T-helper 2 cell (primary cell): ENCODE results near the gene SNPH.
"Not testable (repeated sequence)": the region's sequence is repeated elsewhere in the genome, so short reads cannot be mapped to it uniquely, and the experiment has no call there.

Experiments
- DNase-seq, 5 experiments: peaks; one replicate each; pipeline versions ENCODE4 v3.0.0 to v3.0.0-alpha.2; 2012 to 2022
- total RNA-seq, 2 donors: gene quantifications; one replicate each; lab custom pipeline; 2026; lab: John Stamatoyannopoulos, UW

Gene SNPH
- 17.1 to 17.4 reads per million in 2 donors for total RNA-seq

- peak; percentile 49 to 87 (median 61) for DNase-seq
Observed at GRCh38 chr20:1266167-1266973, at the start of gene SNPH. Gene SNPH, plus strand, starts transcription at chr20:1266294. Its CDS starts 29,946 bp downstream, at chr20:1296240.

GRCh38 chr20:1216527-1217427 lies 49.3 kb upstream of the SNPH start:
- DNase-seq, result not testable (repeated sequence)

- not testable (repeated sequence) for DNase-seq
Observed at GRCh38 chr20:1222750-1223149, 43.3 kb upstream of the SNPH start.

GRCh38 chr20:1224205-1224890 lies 41.7 kb upstream of the SNPH start:
- no peak for DNase-seq

GRCh38 chr20:1225263-1225782 lies 40.8 kb upstream of the SNPH start:
- no peak for DNase-seq

GRCh38 chr20:1225783-1226654 lies 40.1 kb upstream of the SNPH start, which contains the start of gene RAD21L1:
Gene RAD21L1, plus strand, starts transcription at chr20:1226044. Its CDS starts 2,410 bp downstream, at chr20:1228454.
- peak; percentile 48 to 79 (median 74) for DNase-seq

GRCh38 chr20:1229541-1229940 lies 36.6 kb upstream of the SNPH start:
- DNase-seq, result no peak

GRCh38 chr20:1232286-1233111 lies 33.6 kb upstream of the SNPH start:
- no peak for DNase-seq

- DNase-seq, result no peak
Observed at GRCh38 chr20:1240549-1240948, 25.5 kb upstream of the SNPH start.

GRCh38 chr20:1241456-1241855 lies 24.6 kb upstream of the SNPH start:
- DNase-seq, result no peak

GRCh38 chr20:1242099-1242498 lies 24.0 kb upstream of the SNPH start:
- DNase-seq, result no peak

- DNase-seq, result peak in 1 of 5 experiments; percentile 32
Observed at GRCh38 chr20:1242530-1242929, 23.6 kb upstream of the SNPH start.

GRCh38 chr20:1245578-1245977 lies 20.5 kb upstream of the SNPH start:
- no peak for DNase-seq

GRCh38 chr20:1247689-1248088 lies 18.4 kb upstream of the SNPH start:
- DNase-seq, result no peak

GRCh38 chr20:1250282-1250681 lies 15.8 kb upstream of the SNPH start:
- not testable (repeated sequence) for DNase-seq

- DNase-seq, result no peak
Observed at GRCh38 chr20:1252416-1252815, 13.7 kb upstream of the SNPH start.

- DNase-seq, result no peak
Observed at GRCh38 chr20:1254254-1254653, 11.8 kb upstream of the SNPH start.

- no peak for DNase-seq
Observed at GRCh38 chr20:1255675-1256074, 10.4 kb upstream of the SNPH start.

GRCh38 chr20:1263853-1264252 lies 2.2 kb upstream of the SNPH start:
- DNase-seq, result no peak

GRCh38 chr20:1264727-1265126 lies 1.4 kb upstream of the SNPH start:
- DNase-seq, result no peak
